HepG2 (cell line): ENCODE measurements around the gene PLEKHM2. TPM values are rescaled to one million over a fixed set of nuclear protein-coding genes. Genes with fewer than 3 reads are reported as not detected.

Source experiments
- ATAC-seq: fragments of 200-7000 bp; cut with Tn5 transposase; 3 replicates; pipeline ENCODE4 v1.9.1; 2020; ENCODE audit warnings: mild to moderate bottlenecking, moderate library complexity
- BruUV-seq: library from RNA; stranded (reverse); fragments of 400-500 nt; replicated peaks from 2 replicates; lab custom pipeline; 2021; lab: Mats Ljungman, UMichigan
- CTCF ChIA-PET: fragments of 300-600 bp; formaldehyde crosslinking; extraction: SDS; loops from one replicate; lab custom pipeline; 2021; ENCODE audit warnings: low total read pairs, inconsistent platforms, low intra/inter-chr PET ratio; lab: Yijun Ruan, JAX
- POLR2A ChIA-PET: fragments of 350-600 bp; sonication (Branson Sonifier 250); formaldehyde crosslinking; loops from one replicate; lab custom pipeline; 2020; ENCODE audit warnings: antibody characterized with exemption, inconsistent platforms; lab: Yijun Ruan, JAX
- DNase-seq: peaks from one replicate; pipeline ENCODE4 v3.0.0-alpha.2; 2015; ENCODE audit warnings: low spot score
- FAIRE-seq: peaks from 3 replicates; lab custom pipeline; 2011; peaks lifted over from hg19 to GRCh38; lab: Jason Lieb, UNC
- H2AFZ ChIP-seq: one replicate; pipeline ENCODE4 v1.6.1; 2011; ENCODE audit warnings: low read length, inconsistent platforms
- H3K27ac ChIP-seq: fragments of 300-600 bp; 3 replicates; pipeline ENCODE4 v1.8.0; 2011; ENCODE audit warnings: mixed run types, mild to moderate bottlenecking, mixed read lengths, low read length, inconsistent platforms; ENCODE audit not compliant: insufficient read depth; ENCODE audit errors: extremely low read length
- H3K27me3 ChIP-seq, 2 experiments: fragments of 200-600 bp in 1 of 2; 2 replicates in 1 of 2; 3 replicates in 1 of 2; pipeline versions ENCODE4 v1.6.0 to v1.8.0; 2011; ENCODE audit warnings: low read length in 2 of 2, mild to moderate bottlenecking in 2 of 2, moderate library complexity in 2 of 2, inconsistent platforms in 1 of 2; ENCODE audit not compliant: insufficient read depth in 2 of 2, control insufficient read depth in 1 of 2
- H3K36me3 ChIP-seq, 2 experiments: fragments of 200-600 bp in 1 of 2; replicated peaks in 1 of 2; 2 replicates in 1 of 2; 3 replicates in 1 of 2; pipeline versions ENCODE4 v1.5.1 to v1.8.0; 2011; ENCODE audit warnings: low read length in 2 of 2, inconsistent platforms in 1 of 2; ENCODE audit not compliant: insufficient read depth in 2 of 2, control insufficient read depth in 1 of 2
- H3K4me1 ChIP-seq: 2 replicates; pipeline ENCODE4 v1.5.1; 2012; ENCODE audit warnings: low read length, inconsistent platforms; ENCODE audit not compliant: insufficient read depth
- H3K4me2 ChIP-seq: 2 replicates; pipeline ENCODE4 v1.6.0; 2011; ENCODE audit warnings: low read depth, low read length, inconsistent platforms
- H3K4me3 ChIP-seq, 3 experiments: fragments of 200-600 bp in 1 of 3; sonication (generic), shearing (Covaris generic) in 1 of 3; replicated peaks in 1 of 3; 2 replicates each; pipeline ENCODE4 v1.5.1; 2011 to 2016; ENCODE audit warnings: low read length in 3 of 3, inconsistent platforms in 2 of 3, low read depth in 2 of 3, mild to moderate bottlenecking in 2 of 3, control low read depth in 1 of 3, mixed read lengths in 1 of 3; ENCODE audit not compliant: insufficient read depth in 1 of 3
- H3K79me2 ChIP-seq: one replicate; pipeline ENCODE4 v1.6.1; 2011; ENCODE audit warnings: low read length, inconsistent platforms; ENCODE audit not compliant: insufficient read depth
- H3K9ac ChIP-seq: 2 replicates; pipeline ENCODE4 v1.6.0; 2011; ENCODE audit warnings: mild to moderate bottlenecking, low read depth, low read length, inconsistent platforms; ENCODE audit not compliant: insufficient read depth
- H3K9me3 ChIP-seq: 2 replicates; pipeline ENCODE4 v1.5.1; 2012; ENCODE audit warnings: mild to moderate bottlenecking, low read length
- H4K20me1 ChIP-seq: 2 replicates; pipeline ENCODE4 v1.6.0; 2011; ENCODE audit warnings: inconsistent platforms, mild to moderate bottlenecking, low read length, moderate library complexity; ENCODE audit not compliant: insufficient read depth
- DMAP1 ChIP-seq: IDR thresholded peaks from 2 replicates; pipeline ENCODE4 v1.6.1; 2016
- GABPB1 ChIP-seq: IDR thresholded peaks from 2 replicates; pipeline ENCODE4 v1.6.1; 2016; ENCODE audit warnings: mild to moderate bottlenecking, missing genetic modification reagents, moderate library complexity, missing compliant biosample characterization
- KLF12 ChIP-seq: sonication (generic); formaldehyde crosslinking; IDR thresholded peaks from 2 replicates; pipeline ENCODE4 v1.4.0; 2020; ENCODE audit warnings: missing genetic modification reagents, borderline replicate concordance
- MBNL3 ChIP-seq: fragments of 250-450 bp; sonication (Bioruptor Pico); conservative IDR thresholded peaks from 2 replicates; pipeline ENCODE4 v1.8.0; 2022; ENCODE audit warnings: mild to moderate bottlenecking, inconsistent platforms
- PLRG1 ChIP-seq: fragments of 450-650 bp; conservative IDR thresholded peaks from 2 replicates; pipeline ENCODE4 v1.6.1; 2016
- REPIN1 ChIP-seq: sonication (generic); formaldehyde crosslinking; IDR thresholded peaks from 2 replicates; pipeline ENCODE4 v1.8.0; 2022; ENCODE audit warnings: missing genetic modification reagents, low read depth, mild to moderate bottlenecking, borderline replicate concordance
- RXRA ChIP-seq: sonication (generic); formaldehyde crosslinking; IDR thresholded peaks from 2 replicates; pipeline ENCODE4 v1.5.1; 2020; ENCODE audit warnings: missing genetic modification reagents
- SMC3 ChIP-seq: IDR thresholded peaks from 2 replicates; pipeline ENCODE4 v1.6.1; 2011; ENCODE audit warnings: low read length, improper control_type of control experiment
- ZNF562 ChIP-seq: sonication (generic); formaldehyde crosslinking; IDR thresholded peaks from 2 replicates; pipeline ENCODE4 v1.8.0; 2022; ENCODE audit warnings: missing genetic modification reagents, borderline replicate concordance
- ZNF629 ChIP-seq: sonication (generic); formaldehyde crosslinking; conservative IDR thresholded peaks from 2 replicates; pipeline ENCODE4 v1.5.0; 2020; ENCODE audit warnings: missing genetic modification reagents
- ZNF672 ChIP-seq: sonication (generic); formaldehyde crosslinking; IDR thresholded peaks from 2 replicates; pipeline ENCODE4 v1.8.1; 2022; ENCODE audit warnings: missing genetic modification reagents
- WGBS: methylation state at CpG from one replicate; pipeline ENCODE4 v1.1.6; 2017; ENCODE audit warnings: low lambda C conversion rate; 5-methylcytosine and 5-hydroxymethylcytosine counted together
- in situ Hi-C: cut with HindIII; loops from 2 replicates; pipeline ENCODE4 v1.10.0; 2017; ENCODE audit warnings: low pct_unique_long_range_greater_than_20kb; ENCODE audit not compliant: extremely low pct_ligation_motif_present
- intact Hi-C: fragments of 100-400 bp; cut with micrococcal nuclease; formaldehyde crosslinking; loops from one replicate; pipeline ENCODE4 v1.10.0; 2022; ENCODE audit not compliant: unreplicated experiment
- polyA plus RNA-seq, 8 experiments: library from polyadenylated mRNA; depleted of rRNA in 3 of 8; stranded (reverse) in 7 of 8; unstranded in 1 of 8; fragments of >200 nt; fragmentation: Illumina TruSeq in 4 of 8; extraction: Trizol in 4 of 8; gene quantifications; 2 replicates each; pipeline versions ENCODE4 v1.2.1 to v1.2.3, GENCODE V29; 2011 to 2016; ENCODE audit warnings: low read depth in 4 of 8, missing spikeins in 1 of 8, mixed read lengths in 1 of 8; ENCODE audit not compliant: insufficient read depth in 1 of 8
- total RNA-seq, 5 experiments: library from RNA; depleted of rRNA; stranded (reverse); fragments of >200 nt; fragmentation: Illumina TruSeq; extraction: Trizol; gene quantifications; 2 replicates each; pipeline ENCODE4 v1.2.3, GENCODE V29; 2016; ENCODE audit warnings: low read depth in 1 of 5
- TF ChIP-seq, protein P1 (sequence below): sonication (generic); formaldehyde crosslinking; IDR thresholded peaks from 2 replicates; pipeline ENCODE4 v1.5.1; 2020; ENCODE audit warnings: mild to moderate bottlenecking, missing genetic modification reagents, moderate library complexity
- TF ChIP-seq, protein P2 (sequence below): sonication (generic); formaldehyde crosslinking; IDR thresholded peaks from 2 replicates; pipeline ENCODE4 v1.4.0; 2020; ENCODE audit warnings: missing genetic modification reagents
- TF ChIP-seq, protein P3 (sequence below): IDR thresholded peaks from 2 replicates; pipeline ENCODE4 v1.6.1; 2016; ENCODE audit warnings: low read depth, control low read depth

The PLEKHM2 gene
- total and polyA plus RNA-seq, 2 of the 13 experiments (the other 11 are each of a cell fraction or from before 2014, with no cell fraction given) = 16.5 to 27.3 TPM

DNA sequence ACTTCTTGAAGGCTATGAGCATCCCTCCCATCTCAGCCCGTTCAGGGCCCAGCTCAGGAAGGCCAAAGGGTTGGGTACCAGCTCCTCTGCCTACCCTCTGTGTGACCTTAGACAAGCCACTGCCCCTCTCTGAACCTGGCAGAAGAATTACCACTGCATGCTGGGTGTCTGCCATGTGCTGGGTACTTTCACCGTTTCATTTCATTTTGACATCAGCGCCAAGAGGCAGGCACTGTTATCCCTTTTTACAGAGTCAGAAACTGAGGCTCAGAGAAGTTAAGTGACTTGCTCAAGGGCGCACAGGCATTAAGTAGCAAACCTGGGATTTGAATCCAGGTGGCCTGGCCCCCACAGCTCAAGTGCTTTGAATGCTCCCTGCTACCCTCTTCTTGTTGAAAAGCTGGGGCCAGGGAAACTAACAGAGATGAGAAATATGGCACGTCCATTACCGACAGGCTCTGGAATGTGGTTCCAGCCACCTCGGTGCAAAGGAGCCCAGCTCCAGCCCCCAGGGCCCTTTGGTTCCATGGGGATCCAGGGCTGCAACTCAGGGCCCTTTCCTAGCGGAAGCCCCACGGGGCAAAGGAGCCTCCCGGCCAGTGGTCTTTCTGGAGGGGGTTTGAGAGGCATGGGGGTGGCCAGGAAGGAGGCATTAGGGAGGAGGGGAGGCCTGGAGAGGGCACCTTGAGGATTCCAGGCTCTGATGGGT is 64.7 kb downstream of the PLEKHM2 start (continued):
- TF ChIP-seq, protein P1, sequence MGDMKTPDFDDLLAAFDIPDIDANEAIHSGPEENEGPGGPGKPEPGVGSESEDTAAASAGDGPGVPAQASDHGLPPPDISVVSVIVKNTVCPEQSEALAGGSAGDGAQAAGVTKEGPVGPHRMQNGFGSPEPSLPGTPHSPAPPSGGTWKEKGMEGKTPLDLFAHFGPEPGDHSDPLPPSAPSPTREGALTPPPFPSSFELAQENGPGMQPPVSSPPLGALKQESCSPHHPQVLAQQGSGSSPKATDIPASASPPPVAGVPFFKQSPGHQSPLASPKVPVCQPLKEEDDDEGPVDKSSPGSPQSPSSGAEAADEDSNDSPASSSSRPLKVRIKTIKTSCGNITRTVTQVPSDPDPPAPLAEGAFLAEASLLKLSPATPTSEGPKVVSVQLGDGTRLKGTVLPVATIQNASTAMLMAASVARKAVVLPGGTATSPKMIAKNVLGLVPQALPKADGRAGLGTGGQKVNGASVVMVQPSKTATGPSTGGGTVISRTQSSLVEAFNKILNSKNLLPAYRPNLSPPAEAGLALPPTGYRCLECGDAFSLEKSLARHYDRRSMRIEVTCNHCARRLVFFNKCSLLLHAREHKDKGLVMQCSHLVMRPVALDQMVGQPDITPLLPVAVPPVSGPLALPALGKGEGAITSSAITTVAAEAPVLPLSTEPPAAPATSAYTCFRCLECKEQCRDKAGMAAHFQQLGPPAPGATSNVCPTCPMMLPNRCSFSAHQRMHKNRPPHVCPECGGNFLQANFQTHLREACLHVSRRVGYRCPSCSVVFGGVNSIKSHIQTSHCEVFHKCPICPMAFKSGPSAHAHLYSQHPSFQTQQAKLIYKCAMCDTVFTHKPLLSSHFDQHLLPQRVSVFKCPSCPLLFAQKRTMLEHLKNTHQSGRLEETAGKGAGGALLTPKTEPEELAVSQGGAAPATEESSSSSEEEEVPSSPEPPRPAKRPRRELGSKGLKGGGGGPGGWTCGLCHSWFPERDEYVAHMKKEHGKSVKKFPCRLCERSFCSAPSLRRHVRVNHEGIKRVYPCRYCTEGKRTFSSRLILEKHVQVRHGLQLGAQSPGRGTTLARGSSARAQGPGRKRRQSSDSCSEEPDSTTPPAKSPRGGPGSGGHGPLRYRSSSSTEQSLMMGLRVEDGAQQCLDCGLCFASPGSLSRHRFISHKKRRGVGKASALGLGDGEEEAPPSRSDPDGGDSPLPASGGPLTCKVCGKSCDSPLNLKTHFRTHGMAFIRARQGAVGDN (CRISPR knock-in tag) = no peak
- TF ChIP-seq MBNL3 (no peak), ZNF672 (CRISPR knock-in tag) (no peak), ZNF562 (CRISPR knock-in tag) (no peak), ZNF629 (CRISPR knock-in tag) (peak; percentile 58)
- TF ChIP-seq, all 625 proteins: peak for 4

DNA sequence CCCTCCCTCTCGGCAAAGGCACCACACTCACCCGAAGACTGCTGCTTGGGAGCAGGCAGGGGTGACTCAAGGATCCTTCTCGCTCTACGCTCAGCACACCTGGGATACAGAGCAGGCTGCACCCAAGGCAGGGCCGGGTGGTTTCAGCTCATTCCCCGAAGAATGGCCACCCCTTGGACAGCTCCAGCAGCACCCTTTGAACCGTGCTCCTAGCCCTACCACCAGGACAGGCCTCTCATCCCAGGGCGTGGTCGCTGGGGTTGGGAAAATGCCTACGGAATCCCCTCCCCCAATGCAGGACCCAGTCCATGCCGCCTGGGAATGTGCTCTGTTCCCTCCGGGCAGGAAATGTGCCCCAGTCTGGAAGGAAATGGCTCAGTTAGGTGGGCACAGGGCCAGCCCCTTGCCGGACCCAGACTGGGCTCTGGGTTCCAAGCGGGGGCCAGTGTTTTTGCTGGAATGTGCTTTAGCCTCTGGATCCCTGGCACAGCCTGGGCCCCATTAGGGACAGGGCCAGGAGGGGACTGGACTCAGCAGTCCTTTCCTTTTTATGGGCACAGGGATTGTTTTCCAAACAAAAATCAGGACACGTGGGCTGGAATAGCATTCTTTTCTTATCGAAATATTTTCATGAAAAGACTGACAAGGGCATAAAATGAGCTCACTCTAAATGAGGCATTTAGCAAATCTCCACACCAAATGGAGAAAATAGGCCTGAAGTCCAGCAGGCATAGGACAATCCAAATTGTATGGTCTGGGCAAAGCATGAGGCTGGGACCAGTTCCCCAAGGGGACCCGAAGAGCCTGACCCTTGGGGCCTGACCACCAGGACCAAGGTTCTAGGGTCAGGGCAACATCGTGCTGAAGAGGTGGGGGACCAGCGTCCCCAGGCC is 65.5 kb downstream of the PLEKHM2 start:
- Histone ChIP-seq H3K27me3 (peaks cover 1 to 28% of the 10 kb centered on the region in 2 experiments), H3K27ac (no peak overlapping the region), H3K4me2 (peak overlapping the region; percentile 87), H3K9ac (peak overlapping the region; percentile 50), H2AFZ (no peak overlapping the region), H3K36me3 (no peaks in the 10 kb centered on the region), H3K4me1 (peaks cover 64% of the 10 kb centered on the region), H3K9me3 (no peaks in the 10 kb centered on the region), H4K20me1 (no peaks in the 10 kb centered on the region), H3K79me2 (no peaks in the 10 kb centered on the region), H3K4me3 (peak overlapping the region; percentile 24 to 68 (median 42))
- ATAC-seq (peak; percentile 66), DNase-seq (no peak), FAIRE-seq (peak; percentile 60)
- ChIA-PET CTCF (no interaction called here), POLR2A (no interaction called here)
- in situ Hi-C loops = no loop called here
- intact Hi-C loops = loop anchor here (10.0 kb wide), 1 partner anchor 65 kb away; the partner anchor contains the start of gene PLEKHM2
- WGBS = 16% methylated on average over 9 of the region's 19 CpGs
- no TSS peak for BruUV-seq
- TF ChIP-seq REPIN1 (CRISPR knock-in tag) = 0 out of 2 replicates have a peak, but pooled peaks have one; percentile 18
- peak; percentile 58; the same call in 1 of the 2 replicates for TF ChIP-seq KLF12 (CRISPR knock-in tag)
- TF ChIP-seq, protein P2, sequence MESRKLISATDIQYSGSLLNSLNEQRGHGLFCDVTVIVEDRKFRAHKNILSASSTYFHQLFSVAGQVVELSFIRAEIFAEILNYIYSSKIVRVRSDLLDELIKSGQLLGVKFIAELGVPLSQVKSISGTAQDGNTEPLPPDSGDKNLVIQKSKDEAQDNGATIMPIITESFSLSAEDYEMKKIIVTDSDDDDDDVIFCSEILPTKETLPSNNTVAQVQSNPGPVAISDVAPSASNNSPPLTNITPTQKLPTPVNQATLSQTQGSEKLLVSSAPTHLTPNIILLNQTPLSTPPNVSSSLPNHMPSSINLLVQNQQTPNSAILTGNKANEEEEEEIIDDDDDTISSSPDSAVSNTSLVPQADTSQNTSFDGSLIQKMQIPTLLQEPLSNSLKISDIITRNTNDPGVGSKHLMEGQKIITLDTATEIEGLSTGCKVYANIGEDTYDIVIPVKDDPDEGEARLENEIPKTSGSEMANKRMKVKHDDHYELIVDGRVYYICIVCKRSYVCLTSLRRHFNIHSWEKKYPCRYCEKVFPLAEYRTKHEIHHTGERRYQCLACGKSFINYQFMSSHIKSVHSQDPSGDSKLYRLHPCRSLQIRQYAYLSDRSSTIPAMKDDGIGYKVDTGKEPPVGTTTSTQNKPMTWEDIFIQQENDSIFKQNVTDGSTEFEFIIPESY (CRISPR knock-in tag) = 0 out of 2 replicates have a peak, but pooled peaks have one; percentile 9
- TF ChIP-seq, protein P3, sequence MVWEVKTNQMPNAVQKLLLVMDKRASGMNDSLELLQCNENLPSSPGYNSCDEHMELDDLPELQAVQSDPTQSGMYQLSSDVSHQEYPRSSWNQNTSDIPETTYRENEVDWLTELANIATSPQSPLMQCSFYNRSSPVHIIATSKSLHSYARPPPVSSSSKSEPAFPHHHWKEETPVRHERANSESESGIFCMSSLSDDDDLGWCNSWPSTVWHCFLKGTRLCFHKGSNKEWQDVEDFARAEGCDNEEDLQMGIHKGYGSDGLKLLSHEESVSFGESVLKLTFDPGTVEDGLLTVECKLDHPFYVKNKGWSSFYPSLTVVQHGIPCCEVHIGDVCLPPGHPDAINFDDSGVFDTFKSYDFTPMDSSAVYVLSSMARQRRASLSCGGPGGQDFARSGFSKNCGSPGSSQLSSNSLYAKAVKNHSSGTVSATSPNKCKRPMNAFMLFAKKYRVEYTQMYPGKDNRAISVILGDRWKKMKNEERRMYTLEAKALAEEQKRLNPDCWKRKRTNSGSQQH (CRISPR knock-in tag) = no peak
- TF ChIP-seq PLRG1 = no peak
- TF ChIP-seq GABPB1 = no peak
- no peak for TF ChIP-seq SMC3
- TF ChIP-seq RXRA (CRISPR knock-in tag) = peak; percentile 24; the same call in 1 of the 2 replicates
- 0 out of 2 replicates have a peak, but pooled peaks have one; percentile 53 for TF ChIP-seq DMAP1 (CRISPR knock-in tag)
